Breast epithelium (tissue), 3 donors: Measurements from ENCODE around the gene CATSPERZ.

Experiments
- CTCF ChIP-seq, 3 donors: fragments of 450-650 bp; IDR thresholded peaks; one replicate each; pipeline ENCODE4 v1.5.1; 2016 to 2017; ENCODE audit warnings: antibody characterized with exemption in 3 of 3, mild to moderate bottlenecking in 3 of 3, moderate library complexity in 3 of 3
- POLR2A ChIP-seq: fragments of 450-650 bp; IDR thresholded peaks from one replicate; pipeline ENCODE4 v1.6.1; 2016; ENCODE audit warnings: antibody characterized with exemption, mild to moderate bottlenecking, moderate library complexity

DNA sequence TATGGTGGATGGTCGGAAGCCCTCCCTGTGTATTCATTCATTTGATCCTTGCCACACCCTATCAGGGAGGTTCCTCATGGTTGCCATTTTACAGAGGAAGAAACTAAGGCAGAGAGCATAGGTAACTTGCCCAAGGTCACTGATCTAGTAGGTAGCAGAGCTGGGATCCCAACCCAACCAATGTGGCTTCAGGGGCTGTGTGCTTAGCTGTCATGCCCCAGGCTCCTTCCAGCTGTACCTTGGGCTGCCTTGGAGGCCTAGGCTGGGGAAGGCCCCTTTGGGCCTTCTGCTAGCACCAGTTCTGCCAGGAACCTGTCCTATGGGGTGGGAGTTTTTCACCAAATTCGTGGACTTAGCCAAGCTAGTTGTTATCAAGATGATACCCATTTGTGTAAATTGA is 24.3 kb upstream of the CATSPERZ start:
- TF ChIP-seq CTCF (IDR thresholded peaks at IDR 0.05), result no peak
- TF ChIP-seq POLR2A, result no peak
